ENCODE measurements around the gene ARHGAP10.
A peak's percentile ranks its signal among the peaks of the same experiment; 100 is the strongest.

Gene ARHGAP10

GRCh38 chr4:148053298-148054003, 321.6 kb downstream of the ARHGAP10 start:
- no peak for DNase-seq (ENCODE audit: extremely low read depth, low read depth)
- TF ChIP-seq CTCF (IDR thresholded peaks at IDR 0.05; ENCODE audit: low read depth, low read length, missing control alignments), result no peak
- H3K4me3 ChIP-seq (replicated peaks; ENCODE audit: low read depth, low read length), result no peak overlapping the region

GRCh38 chr4:148054275-148054674, 322.4 kb downstream of the ARHGAP10 start:
- TF ChIP-seq CTCF (IDR thresholded peaks at IDR 0.05; ENCODE audit: low read depth, low read length, missing control alignments), result no peak
- DNase-seq (ENCODE audit: extremely low read depth, low read depth), result peak; percentile 10
- no peak overlapping the region for H3K4me3 ChIP-seq (replicated peaks; ENCODE audit: low read depth, low read length)

GRCh38 chr4:148055844-148056243, 324.0 kb downstream of the ARHGAP10 start:
- H3K4me3 ChIP-seq (replicated peaks; ENCODE audit: low read depth, low read length), result no peak overlapping the region

GRCh38 chr4:148056879-148057278, 325.0 kb downstream of the ARHGAP10 start:
- TF ChIP-seq CTCF (IDR thresholded peaks at IDR 0.05; ENCODE audit: low read depth, low read length, missing control alignments), result no peak
- H3K4me3 ChIP-seq (replicated peaks; ENCODE audit: low read depth, low read length), result no peak overlapping the region
- DNase-seq (ENCODE audit: extremely low read depth, low read depth), result peak; percentile 19

More at GRCh38 chr4:148055844-148056243, 324.0 kb downstream of the ARHGAP10 start:
- no peak for DNase-seq (ENCODE audit: extremely low read depth, low read depth)
- TF ChIP-seq CTCF (IDR thresholded peaks at IDR 0.05; ENCODE audit: low read depth, low read length, missing control alignments), result no peak

- no peak overlapping the region for H3K4me3 ChIP-seq (replicated peaks; ENCODE audit: low read depth, low read length)
- DNase-seq (ENCODE audit: extremely low read depth, low read depth), result no peak
- no peak for TF ChIP-seq CTCF (IDR thresholded peaks at IDR 0.05; ENCODE audit: low read depth, low read length, missing control alignments)
Measured at GRCh38 chr4:148057516-148057915, 325.6 kb downstream of the ARHGAP10 start.

- no peak for TF ChIP-seq CTCF (IDR thresholded peaks at IDR 0.05; ENCODE audit: low read depth, low read length, missing control alignments)
- H3K4me3 ChIP-seq (replicated peaks; ENCODE audit: low read depth, low read length), result no peak overlapping the region
- DNase-seq (ENCODE audit: extremely low read depth, low read depth), result no peak
Measured at GRCh38 chr4:148057984-148058859, 326.3 kb downstream of the ARHGAP10 start.
